Ishikawa (cell line): ENCODE data around the gene PTPRD.

Experiments used
- CEBPB ChIP-seq: IDR thresholded peaks from 2 replicates; pipeline ENCODE4 v1.6.1; 2012
- CREB1 ChIP-seq: IDR thresholded peaks from 2 replicates; pipeline ENCODE4 v1.6.1; 2012; ENCODE audit warnings: low read depth
- EGR1 ChIP-seq: IDR thresholded peaks from 2 replicates; pipeline ENCODE4 v1.6.1; 2012
- EP300 ChIP-seq: IDR thresholded peaks from 2 replicates; pipeline ENCODE4 v1.6.1; 2012; ENCODE audit warnings: borderline replicate concordance
- FOXM1 ChIP-seq: IDR thresholded peaks from 2 replicates; pipeline ENCODE4 v1.6.1; 2012; ENCODE audit warnings: low read depth, borderline replicate concordance
- MAX ChIP-seq: IDR thresholded peaks from 2 replicates; pipeline ENCODE4 v1.6.1; 2012
- NFIC ChIP-seq: IDR thresholded peaks from 2 replicates; pipeline ENCODE4 v1.6.1; 2012
- RAD21 ChIP-seq: IDR thresholded peaks from 2 replicates; pipeline ENCODE4 v1.6.1; 2012; ENCODE audit warnings: low read depth
- REST ChIP-seq: IDR thresholded peaks from 2 replicates; pipeline ENCODE4 v1.6.1; 2012; ENCODE audit warnings: low read depth, mild to moderate bottlenecking
- TAF1 ChIP-seq: IDR thresholded peaks from 2 replicates; pipeline ENCODE4 v1.6.1; 2012; ENCODE audit warnings: low read depth, mild to moderate bottlenecking
- TCF12 ChIP-seq: IDR thresholded peaks from 2 replicates; pipeline ENCODE4 v1.6.1; 2012; ENCODE audit warnings: low read depth
- TEAD4 ChIP-seq: IDR thresholded peaks from 2 replicates; pipeline ENCODE4 v1.6.1; 2012
- USF1 ChIP-seq: IDR thresholded peaks from 2 replicates; pipeline ENCODE4 v1.6.1; 2012
- YY1 ChIP-seq: IDR thresholded peaks from 2 replicates; pipeline ENCODE4 v1.6.1; 2012; ENCODE audit warnings: low read depth
- ZBTB7A ChIP-seq: IDR thresholded peaks from 2 replicates; pipeline ENCODE4 v1.6.1; 2012; ENCODE audit warnings: low read depth

The PTPRD gene

GRCh38 chr9:8812888-8813287 is 1799.9 kb downstream of the PTPRD start:
- TF ChIP-seq ZBTB7A, result no peak
- TF ChIP-seq TCF12, result no peak
- TF ChIP-seq MAX, result no peak
- TF ChIP-seq TAF1, result no peak
- no peak for TF ChIP-seq REST
- no peak for TF ChIP-seq NFIC
- TF ChIP-seq TEAD4, result no peak
- no peak for TF ChIP-seq YY1
- no peak for TF ChIP-seq FOXM1
- no peak for TF ChIP-seq EP300
- TF ChIP-seq CEBPB, result no peak
- no peak for TF ChIP-seq USF1

GRCh38 chr9:8809741-8810140 is 1803.1 kb downstream of the PTPRD start:
- TF ChIP-seq EGR1, result no peak
- no peak for TF ChIP-seq ZBTB7A
- TF ChIP-seq EP300, result no peak
- TF ChIP-seq NFIC, result no peak
- TF ChIP-seq CREB1, result no peak
- TF ChIP-seq YY1, result no peak
- TF ChIP-seq TCF12, result no peak
- no peak for TF ChIP-seq FOXM1
- no peak for TF ChIP-seq USF1
- no peak for TF ChIP-seq RAD21
- TF ChIP-seq CEBPB, result no peak

- TF ChIP-seq EGR1 (no peak), YY1 (no peak), MAX (no peak), CREB1 (no peak), REST (no peak), ZBTB7A (no peak), TAF1 (no peak), RAD21 (no peak), TEAD4 (no peak), USF1 (no peak), FOXM1 (no peak), NFIC (no peak), EP300 (no peak), CEBPB (no peak), TCF12 (no peak)
These were observed 1806.7 kb downstream of the PTPRD start for GRCh38 chr9:8806150-8806549.

- TF ChIP-seq USF1 (no peak), MAX (no peak), REST (no peak), CEBPB (no peak), YY1 (no peak), EGR1 (no peak), NFIC (no peak), TCF12 (no peak), RAD21 (no peak)
These were observed 1808.2 kb downstream of the PTPRD start for GRCh38 chr9:8804613-8805012.
